Caki2 (cell line): ENCODE results near the gene SEH1L. TPM values are rescaled to one million over a fixed set of nuclear protein-coding genes. Genes with fewer than 3 reads are reported as not detected.
"Not testable (repeated sequence)": the region's sequence is repeated elsewhere in the genome, so short reads cannot be mapped to it uniquely, and the experiment has no call there.

Experiments
- DNase-seq: peaks from one replicate; pipeline ENCODE4 v3.0.0-alpha.2; 2015; ENCODE audit warnings: low read depth
- in situ Hi-C: cut with HindIII; loops from 2 replicates; pipeline ENCODE4 v1.10.0; 2016; ENCODE audit warnings: low sequenced_read_pairs, low pct_unique_long_range_greater_than_20kb, mixed read lengths
- total RNA-seq: library from RNA; depleted of rRNA; stranded (reverse); fragments of >200 nt; shearing (Covaris generic); gene quantifications from 2 replicates; pipeline ENCODE4 v1.2.3, GENCODE V29; 2014; ENCODE audit warnings: low replicate concordance

Gene SEH1L
- total RNA-seq, 1 experiment from 2014 or later = 49.3 TPM

DNA sequence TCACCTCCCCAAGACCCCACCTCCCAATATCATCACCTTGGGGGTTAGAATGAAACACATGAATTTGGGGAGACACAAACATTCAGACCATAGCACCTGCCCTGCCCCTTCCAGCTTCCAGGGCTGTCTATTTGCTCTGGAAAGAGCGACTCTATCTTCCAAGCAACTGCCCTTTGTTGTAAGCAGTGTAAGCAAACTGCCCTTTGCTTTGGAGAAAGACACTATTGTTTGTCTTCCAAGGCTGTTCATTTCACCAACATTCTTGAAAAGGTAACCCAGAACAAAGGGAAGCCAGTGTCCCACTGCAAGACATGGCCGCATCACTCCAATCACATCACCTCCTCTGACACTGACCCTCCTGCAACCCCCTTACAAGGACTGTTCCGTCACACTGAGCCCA is 16.9 kb upstream of the SEH1L start:
- in situ Hi-C loops = no loop called here
- DNase-seq = no peak

DNA sequence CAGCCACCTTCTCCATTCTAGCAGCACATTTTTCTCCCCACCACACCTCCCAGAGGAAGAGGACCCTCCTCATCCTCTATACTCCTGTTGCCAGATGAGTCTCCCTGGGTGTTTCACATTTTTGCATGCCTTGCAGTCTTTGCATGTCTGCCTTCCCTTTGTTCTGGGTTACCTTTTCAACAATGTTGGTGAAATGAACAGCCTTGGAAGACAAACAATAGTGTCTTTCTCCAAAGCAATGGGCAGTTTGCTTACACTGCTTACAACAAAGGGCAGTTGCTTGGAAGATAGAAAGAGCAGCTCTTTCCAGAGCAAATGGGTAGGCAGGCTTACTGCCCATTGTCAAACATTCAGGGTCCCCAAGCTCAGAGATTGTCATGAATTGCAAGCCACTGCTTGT is 14.5 kb upstream of the SEH1L start:
- in situ Hi-C loops = no loop called here
- no peak for DNase-seq

DNA sequence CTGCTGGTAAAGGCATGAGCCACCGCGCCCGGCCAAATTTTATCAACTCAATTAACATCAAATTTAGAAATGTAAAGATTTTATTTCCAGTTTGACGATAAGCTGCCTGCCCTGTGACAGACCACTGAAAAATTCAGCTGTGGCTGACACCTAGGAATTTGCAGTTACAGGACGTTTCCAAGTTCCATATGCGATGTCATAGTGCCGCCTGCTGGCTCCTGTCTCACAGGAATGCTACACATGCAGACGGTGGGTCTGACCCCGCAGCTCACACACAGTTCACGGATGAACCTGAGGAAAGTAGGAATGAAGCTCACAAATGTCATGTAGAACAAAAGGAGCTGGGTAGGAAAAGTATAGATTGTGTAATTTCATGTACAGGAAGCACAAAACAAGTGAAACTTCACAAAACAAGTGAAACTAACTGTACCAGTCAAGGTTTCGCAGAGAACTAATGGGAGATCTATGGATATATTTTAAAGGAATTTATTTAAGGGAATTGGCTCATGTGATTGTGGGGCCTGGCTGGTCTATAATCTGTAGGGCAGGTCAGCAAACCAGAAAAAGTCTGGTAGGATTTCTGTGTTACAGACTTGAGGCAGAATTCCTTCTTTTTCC is 13.2 kb upstream of the SEH1L start:
- peak; percentile 51 for DNase-seq
- in situ Hi-C loops = no loop called here

DNA sequence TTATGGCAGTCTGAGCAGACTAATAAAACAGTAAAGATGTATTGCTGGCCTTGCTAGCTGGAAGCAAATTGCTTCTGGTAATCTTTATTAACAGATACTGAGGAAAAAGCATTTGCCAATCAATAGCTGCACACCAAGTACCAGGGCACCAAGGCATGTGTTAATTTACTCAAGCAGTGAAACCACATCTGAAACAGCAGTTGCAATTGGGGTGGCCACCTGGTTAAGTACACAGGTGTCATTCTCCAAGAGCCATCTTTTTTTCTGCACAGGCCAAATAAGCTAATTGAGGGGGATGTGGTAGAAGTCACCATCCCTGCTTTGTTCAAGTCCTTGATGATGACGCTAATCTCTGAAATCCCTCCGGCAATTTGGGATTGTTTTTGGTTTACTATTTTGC is 8.6 kb upstream of the SEH1L start:
- in situ Hi-C loops = no loop called here
- no peak for DNase-seq

- DNase-seq = no peak
- in situ Hi-C loops = no loop called here
Observed at GRCh38 chr18:12943215-12943614, 4.6 kb upstream of the SEH1L start.

DNA sequence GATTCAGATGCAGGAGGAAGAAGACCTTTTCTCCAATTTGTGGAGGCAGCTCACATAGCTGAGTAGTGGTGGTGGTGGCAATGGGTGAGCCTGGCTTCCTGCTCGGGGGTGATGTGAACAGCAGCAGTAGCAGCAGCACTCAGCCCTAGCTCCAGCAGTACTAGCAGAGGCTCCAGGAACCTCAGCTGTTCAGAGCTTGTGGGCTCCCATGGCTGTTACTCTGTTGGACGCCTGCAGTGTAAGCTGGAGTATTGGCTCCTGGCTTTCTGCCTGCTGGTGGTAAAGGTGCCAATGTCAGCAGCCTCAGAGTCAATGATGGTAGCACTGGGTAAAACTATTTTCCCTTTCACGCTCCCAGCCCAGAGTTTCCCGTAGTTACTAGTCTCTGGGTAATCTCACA is 3.1 kb upstream of the SEH1L start:
- in situ Hi-C loops = no loop called here
- no peak for DNase-seq

DNA sequence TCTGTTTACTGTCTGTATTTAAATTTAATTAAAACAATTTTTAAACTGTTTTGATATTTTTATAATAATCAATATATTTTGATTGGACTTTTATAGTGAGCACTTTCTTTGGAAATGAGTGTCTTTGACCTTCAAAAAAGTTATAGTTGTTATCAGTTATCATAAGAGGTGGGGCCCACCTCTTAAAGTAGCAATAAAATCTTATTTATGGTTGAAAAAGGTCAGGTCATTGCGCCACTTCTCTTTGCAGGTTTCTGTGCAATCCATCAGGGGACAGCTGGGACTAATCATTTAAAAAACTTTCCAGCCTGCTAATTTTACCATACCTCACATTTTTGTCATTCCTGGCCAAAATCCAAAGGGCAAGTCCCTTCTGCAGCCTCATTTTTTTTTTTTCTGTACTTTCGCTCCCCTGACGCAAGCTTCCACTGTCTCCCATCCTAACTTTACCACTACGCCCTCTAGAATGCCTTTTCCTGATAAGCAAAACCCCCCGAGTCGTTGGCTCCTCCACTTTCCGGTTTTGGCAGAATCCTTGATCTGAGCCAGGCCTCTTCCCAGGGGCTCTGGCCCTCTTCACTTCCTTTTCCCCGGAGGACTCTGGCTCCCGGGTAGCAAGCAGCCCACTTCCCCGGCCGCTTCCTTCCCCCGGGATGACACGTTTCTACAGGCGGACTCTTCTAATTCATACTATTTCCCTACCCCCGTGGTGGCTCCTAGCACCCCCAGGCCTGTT is 1.1 kb upstream of the SEH1L start:
- DNase-seq = peak; percentile 68

DNA sequence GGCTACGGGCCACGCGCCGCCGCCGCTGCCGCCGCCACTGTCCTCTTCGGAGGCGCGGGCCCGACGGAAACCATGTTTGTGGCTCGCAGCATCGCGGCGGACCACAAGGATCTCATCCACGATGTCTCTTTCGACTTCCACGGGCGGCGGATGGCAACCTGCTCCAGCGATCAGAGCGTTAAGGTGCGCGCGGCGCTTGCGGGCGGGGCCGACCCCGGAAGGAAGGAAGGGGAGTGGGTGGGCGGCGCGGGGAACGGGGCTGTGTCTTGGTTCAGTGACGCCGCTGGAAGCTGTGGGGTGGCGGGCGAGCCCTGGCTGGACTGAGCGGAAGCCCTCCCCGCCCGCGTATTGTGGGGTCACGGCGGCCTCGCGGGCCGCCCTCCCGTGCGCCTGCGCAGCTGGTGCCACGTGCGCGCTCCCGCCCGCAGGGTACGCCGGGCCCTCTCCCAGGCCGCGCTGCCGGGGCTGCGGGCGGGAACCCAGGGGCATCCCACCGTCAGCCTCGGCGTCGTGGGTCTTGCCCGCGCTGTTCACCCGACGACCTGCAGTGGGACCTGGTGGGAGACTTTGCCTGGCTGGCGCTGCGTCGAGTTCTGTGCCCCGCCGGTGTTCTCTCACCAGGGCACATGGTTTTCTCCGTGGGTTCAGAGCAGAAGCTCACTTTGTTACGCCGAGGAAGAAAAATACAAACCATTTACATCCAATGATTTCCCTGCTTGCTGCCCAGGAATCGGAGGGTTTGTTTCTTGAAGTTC is 416 bp downstream of the SEH1L start:
- DNase-seq = peak; percentile 94
- in situ Hi-C loops = no loop called here

More for the DNA sequence above, 1.1 kb upstream of the SEH1L start:
- in situ Hi-C loops = no loop called here

- in situ Hi-C loops = no loop called here
- DNase-seq = no peak
Observed at GRCh38 chr18:12958478-12958877, 10.7 kb downstream of the SEH1L start.

DNA sequence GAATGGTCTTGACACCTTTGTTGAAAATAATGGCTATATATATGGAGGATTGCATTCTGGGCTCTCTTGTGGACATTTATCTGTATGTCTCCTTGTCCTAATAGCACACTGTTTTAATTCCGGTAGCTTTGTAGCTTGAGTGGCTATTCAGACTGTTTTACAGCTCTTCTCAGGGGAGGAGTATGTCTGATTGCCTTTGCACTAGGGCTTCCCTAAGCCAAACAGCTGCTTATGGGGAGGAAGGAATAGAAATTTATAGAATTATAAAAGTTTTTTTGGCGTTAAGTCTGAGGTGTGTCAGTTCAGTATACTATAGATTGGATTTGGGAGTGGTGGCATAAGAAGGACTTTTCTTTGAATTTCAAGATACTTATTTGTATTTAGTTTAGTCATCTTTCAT is 12.6 kb downstream of the SEH1L start:
- in situ Hi-C loops = no loop called here
- no peak for DNase-seq

- DNase-seq = no peak
- in situ Hi-C loops = no loop called here
Observed at GRCh38 chr18:12960853-12961397, 13.1 kb downstream of the SEH1L start.

- DNase-seq = no peak
- in situ Hi-C loops = no loop called here
Observed at GRCh38 chr18:12963069-12963468, 15.3 kb downstream of the SEH1L start.

- in situ Hi-C loops = no loop called here
- DNase-seq = no peak
Observed at GRCh38 chr18:12968115-12968514, 20.3 kb downstream of the SEH1L start.

DNA sequence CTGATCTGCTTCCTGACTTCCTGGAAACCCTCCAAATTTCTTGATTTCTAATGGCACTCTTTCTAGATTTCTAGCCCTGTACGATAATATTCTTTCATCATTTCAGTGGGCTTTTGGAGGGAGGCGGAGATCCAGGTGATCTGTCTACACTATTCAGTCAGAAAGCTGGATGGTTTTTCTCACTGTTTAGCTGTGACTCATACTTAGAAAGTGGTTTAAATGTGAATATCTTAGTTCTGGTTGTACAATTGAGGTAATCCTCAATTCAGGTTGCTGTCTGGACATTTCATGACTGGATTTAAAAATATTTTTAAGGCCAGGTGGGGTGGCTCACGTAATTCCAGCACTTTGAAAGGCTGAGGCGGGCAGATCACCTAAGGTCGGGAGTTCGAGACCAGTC is 20.8 kb downstream of the SEH1L start:
- in situ Hi-C loops = no loop called here
- no peak for DNase-seq

- in situ Hi-C loops = no loop called here
Observed at GRCh38 chr18:12973562-12974213, 25.9 kb downstream of the SEH1L start.

GRCh38 chr18:12975488-12975887 is 27.7 kb downstream of the SEH1L start:
- in situ Hi-C loops = no loop called here
- DNase-seq = no peak

More at GRCh38 chr18:12973562-12974213, 25.9 kb downstream of the SEH1L start:
- no peak for DNase-seq

GRCh38 chr18:12976305-12976704 is 28.5 kb downstream of the SEH1L start:
- in situ Hi-C loops = no loop called here
- no peak for DNase-seq

GRCh38 chr18:12980065-12980464 is 32.3 kb downstream of the SEH1L start:
- in situ Hi-C loops, DNase-seq: not testable (repeated sequence)
